Esophagus muscularis mucosa (tissue), 3 donors: Measurements from ENCODE around the gene RNF141.

Experiments used
- POLR2A ChIP-seq: fragments of 450-650 bp; IDR thresholded peaks from one replicate; pipeline ENCODE4 v1.6.1; 2017; ENCODE audit warnings: antibody characterized with exemption, moderate library complexity, mild to moderate bottlenecking, low read depth
- POLR2AphosphoS5 ChIP-seq, 2 donors: sonication (generic); formaldehyde crosslinking; IDR thresholded peaks; one replicate each; pipeline ENCODE4 v1.6.1; 2017; ENCODE audit warnings: antibody characterized with exemption in 2 of 2
- TF ChIP-seq, protein P1 (sequence below), 3 experiments: fragments of 200-600 bp in 2 of 3; fragments of 450-650 bp in 1 of 3; sonication (generic) in 2 of 3; IDR thresholded peaks; one replicate each; pipeline ENCODE4 v1.5.1; 2017 to 2019; ENCODE audit warnings: antibody characterized with exemption in 3 of 3, mild to moderate bottlenecking in 2 of 3, moderate library complexity in 1 of 3

DNA sequence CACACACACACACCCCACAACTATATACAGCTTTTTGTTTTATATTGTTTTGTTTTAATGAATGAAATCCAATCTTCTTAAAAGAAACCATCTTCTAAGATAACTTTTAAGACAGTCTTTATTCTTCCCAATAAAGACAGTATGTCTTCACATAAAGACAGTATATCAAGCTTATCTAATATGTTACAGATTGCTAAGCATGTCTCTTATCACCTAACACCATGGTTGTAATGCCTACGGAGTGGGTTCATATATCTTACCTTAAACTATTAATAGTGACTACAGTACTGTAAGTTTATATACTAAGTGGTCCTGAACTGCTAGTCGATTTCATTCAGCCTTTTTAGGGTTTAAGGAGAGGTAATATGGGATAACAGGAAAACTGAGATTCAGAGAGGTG lies 8.5 kb downstream of the RNF141 start:
- TF ChIP-seq, protein P1, sequence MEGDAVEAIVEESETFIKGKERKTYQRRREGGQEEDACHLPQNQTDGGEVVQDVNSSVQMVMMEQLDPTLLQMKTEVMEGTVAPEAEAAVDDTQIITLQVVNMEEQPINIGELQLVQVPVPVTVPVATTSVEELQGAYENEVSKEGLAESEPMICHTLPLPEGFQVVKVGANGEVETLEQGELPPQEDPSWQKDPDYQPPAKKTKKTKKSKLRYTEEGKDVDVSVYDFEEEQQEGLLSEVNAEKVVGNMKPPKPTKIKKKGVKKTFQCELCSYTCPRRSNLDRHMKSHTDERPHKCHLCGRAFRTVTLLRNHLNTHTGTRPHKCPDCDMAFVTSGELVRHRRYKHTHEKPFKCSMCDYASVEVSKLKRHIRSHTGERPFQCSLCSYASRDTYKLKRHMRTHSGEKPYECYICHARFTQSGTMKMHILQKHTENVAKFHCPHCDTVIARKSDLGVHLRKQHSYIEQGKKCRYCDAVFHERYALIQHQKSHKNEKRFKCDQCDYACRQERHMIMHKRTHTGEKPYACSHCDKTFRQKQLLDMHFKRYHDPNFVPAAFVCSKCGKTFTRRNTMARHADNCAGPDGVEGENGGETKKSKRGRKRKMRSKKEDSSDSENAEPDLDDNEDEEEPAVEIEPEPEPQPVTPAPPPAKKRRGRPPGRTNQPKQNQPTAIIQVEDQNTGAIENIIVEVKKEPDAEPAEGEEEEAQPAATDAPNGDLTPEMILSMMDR (IDR thresholded peaks at IDR 0.05), result no peak
- no peak for TF ChIP-seq POLR2A
- TF ChIP-seq POLR2AphosphoS5 (IDR thresholded peaks at IDR 0.05), result no peak
